GM21423 (cell line): Measurements from ENCODE around the gene IFT74.

Source experiments
- ATAC-seq: cut with Tn5 transposase; IDR thresholded peaks from one replicate; pipeline ENCODE4 v1.9.1; 2021; ENCODE audit warnings: mild to moderate bottlenecking, moderate library complexity; ENCODE audit not compliant: unreplicated experiment

Gene IFT74

GRCh38 chr9:26973989-26974388 is 17.8 kb downstream of the IFT74 start:
- no peak for ATAC-seq

- ATAC-seq = no peak
These were observed 18.7 kb downstream of the IFT74 start for GRCh38 chr9:26974927-26975326.

- ATAC-seq = no peak
These were observed 19.8 kb downstream of the IFT74 start for GRCh38 chr9:26975728-26976707.

- peak; percentile 83 for ATAC-seq
These were observed 27.1 kb downstream of the IFT74 start for GRCh38 chr9:26983340-26983739.

GRCh38 chr9:26995810-26996209 is 39.6 kb downstream of the IFT74 start:
- no peak for ATAC-seq

- ATAC-seq = no peak
These were observed 47.3 kb downstream of the IFT74 start for GRCh38 chr9:27003426-27004077.

GRCh38 chr9:27005491-27005890 is 49.3 kb downstream of the IFT74 start, which contains the start of gene LRRC19:
TSS of gene LRRC19 (minus strand) at chr9:27005672. CDS start at chr9:26999694, 5,978 bp downstream.
- ATAC-seq = no peak

- ATAC-seq = no peak
These were observed 63.4 kb downstream of the IFT74 start for GRCh38 chr9:27019589-27019988.

- ATAC-seq = no peak
These were observed 66.7 kb downstream of the IFT74 start for GRCh38 chr9:27022920-27023319.

- ATAC-seq = no peak
These were observed 73.0 kb downstream of the IFT74 start for GRCh38 chr9:27029186-27029585.

- ATAC-seq = no peak
These were observed 77.7 kb downstream of the IFT74 start for GRCh38 chr9:27033815-27034403.

- ATAC-seq = no peak
These were observed 81.3 kb downstream of the IFT74 start for GRCh38 chr9:27037499-27037898.

GRCh38 chr9:27041746-27042145 is 85.5 kb downstream of the IFT74 start:
- ATAC-seq = no peak

- no peak for ATAC-seq
These were observed 86.3 kb downstream of the IFT74 start for GRCh38 chr9:27042476-27042875.

GRCh38 chr9:27043176-27043575 is 87.0 kb downstream of the IFT74 start:
- no peak for ATAC-seq

GRCh38 chr9:27047136-27047535 is 90.9 kb downstream of the IFT74 start:
- no peak for ATAC-seq

GRCh38 chr9:27053369-27054022 is 97.3 kb downstream of the IFT74 start:
- no peak for ATAC-seq

- no peak for ATAC-seq
These were observed 97.9 kb downstream of the IFT74 start for GRCh38 chr9:27054125-27054524.

GRCh38 chr9:27054841-27055240 is 98.6 kb downstream of the IFT74 start:
- ATAC-seq = no peak

GRCh38 chr9:27059412-27059811 is 103.2 kb downstream of the IFT74 start:
- no peak for ATAC-seq

- ATAC-seq = no peak
These were observed 103.7 kb downstream of the IFT74 start for GRCh38 chr9:27059907-27060306.
